Natural killer cell (primary cell): Measurements from ENCODE around the gene MEF2B. TPM values are rescaled to one million over a fixed set of nuclear protein-coding genes. Genes with fewer than 3 reads are reported as not detected.
A peak's percentile ranks its signal among the peaks of the same experiment; 100 is the strongest.

Experiments
- ATAC-seq, 3 donors: fragments of 150-1000 bp in 2 of 3; fragments of 200-7000 bp in 1 of 3; cut with Tn5 transposase; 1 replicate in 1 of 3; 2 replicates in 2 of 3; pipeline ENCODE4 v1.10.0; 2021; ENCODE audit warnings: mild to moderate bottlenecking in 2 of 3, moderate library complexity in 2 of 3
- DNase-seq, 2 donors: peaks; one replicate each; pipeline versions ENCODE4 v3.0.0 to v3.0.0-alpha.2; 2013 to 2021; ENCODE audit warnings: mixed read lengths in 1 of 2
- H3K27ac ChIP-seq: one replicate; pipeline ENCODE4 v1.5.1; 2013; ENCODE audit warnings: mild to moderate bottlenecking, low read length
- H3K27me3 ChIP-seq: one replicate; pipeline ENCODE4 v1.6.1; 2013; ENCODE audit warnings: low read length; ENCODE audit not compliant: control insufficient read depth, insufficient read depth
- H3K36me3 ChIP-seq: one replicate; pipeline ENCODE4 v1.6.1; 2013; ENCODE audit warnings: low read length; ENCODE audit not compliant: control insufficient read depth, insufficient read depth
- H3K4me1 ChIP-seq: one replicate; pipeline ENCODE4 v1.6.1; 2013; ENCODE audit warnings: low read length; ENCODE audit not compliant: control insufficient read depth, insufficient read depth
- H3K4me3 ChIP-seq: one replicate; pipeline ENCODE4 v1.5.1; 2013; ENCODE audit warnings: low read length
- H3K9me3 ChIP-seq: one replicate; pipeline ENCODE4 v1.6.1; 2013; ENCODE audit warnings: low read length; ENCODE audit not compliant: control insufficient read depth, insufficient read depth
- H3K27ac Mint-ChIP-seq, 2 donors: one replicate each; pipeline ENCODE4 v1.8.0; 2022; ENCODE audit warnings: mild to moderate bottlenecking in 2 of 2, mixed read lengths in 2 of 2, moderate library complexity in 1 of 2
- H3K27me3 Mint-ChIP-seq, 2 donors: one replicate each; pipeline ENCODE4 v1.8.0; 2022; ENCODE audit warnings: low read depth in 2 of 2, mixed read lengths in 2 of 2
- H3K36me3 Mint-ChIP-seq: one replicate; pipeline ENCODE4 v1.8.0; 2022; ENCODE audit warnings: mixed read lengths
- H3K4me1 Mint-ChIP-seq, 2 donors: one replicate each; pipeline ENCODE4 v1.8.0; 2022; ENCODE audit warnings: mixed read lengths in 2 of 2
- H3K4me3 Mint-ChIP-seq: one replicate; pipeline ENCODE4 v1.8.0; 2022; ENCODE audit warnings: mild to moderate bottlenecking, moderate library complexity, mixed read lengths
- H3K9me3 Mint-ChIP-seq, 2 donors: one replicate each; pipeline ENCODE4 v1.8.0; 2022; ENCODE audit warnings: mixed read lengths in 2 of 2
- CTCF ChIP-seq: fragments of 200-600 bp; IDR thresholded peaks from one replicate; pipeline ENCODE4 v1.8.0; 2022; ENCODE audit warnings: antibody characterized with exemption
- WGBS: methylation state at CpG from one replicate; pipeline ENCODE4 v1.1.7; 2013; ENCODE audit warnings: missing lambda C conversion rate; ENCODE audit not compliant: insufficient coverage; 5-methylcytosine and 5-hydroxymethylcytosine counted together
- intact Hi-C: fragments of 100-400 bp; cut with micrococcal nuclease; formaldehyde crosslinking; loops from one replicate; pipeline ENCODE4 v1.14.2; 2022
- total RNA-seq, 4 donors: library from RNA; stranded (reverse); fragments of 120-200 nt in 1 of 4; gene quantifications; one replicate each; pipeline versions ENCODE4 v1.2.3 to v1.2.4, GENCODE V29; 2013 to 2022

MEF2B gene
- 1 to 10 TPM; 4.7 to 7.0 (median 5.6) TPM for total RNA-seq
- total RNA-seq (2013) = 0.95 TPM

GRCh38 chr19:19170053-19170872, at the start of gene MEF2B:
Gene MEF2B (minus strand): TSS chr19:19170263. CDS start chr19:19150735, 19,528 bp downstream.
- Mint-ChIP-seq H3K36me3 (no peaks in the 10 kb centered on the region), H3K4me1 (peaks cover 15 to 16% of the 10 kb centered on the region in 2 donors), H3K27ac (peak within 1 kb of the TSS in 1 of 2 donors; percentile 69), H3K27me3 (peaks cover 0 to 4% of the 10 kb centered on the region in 2 donors), H3K9me3 (no peaks in the 10 kb centered on the region), H3K4me3 (peak within 1 kb of the TSS; percentile 71)
- no peaks in the 10 kb centered on the region for H3K36me3 ChIP-seq
- H3K27ac ChIP-seq = no peak within 1 kb of the TSS
- peaks cover 18% of the 10 kb centered on the region for H3K4me1 ChIP-seq
- DNase-seq = peak; percentile 56 to 84
- H3K4me3 ChIP-seq = no peak within 1 kb of the TSS
- WGBS = 18% methylated on average over 56 of the region's 56 CpGs
- intact Hi-C loops = no loop called here
- ATAC-seq = peak; percentile 78 to 93 (median 92)
- no peaks in the 10 kb centered on the region for H3K9me3 ChIP-seq
- TF ChIP-seq CTCF = no peak
- no peaks in the 10 kb centered on the region for H3K27me3 ChIP-seq

- H3K4me3 Mint-ChIP-seq = no peak overlapping the region
Measured at GRCh38 chr19:19218911-19219310, 48.8 kb upstream of the MEF2B start.

GRCh38 chr19:19217099-19217498, 47.0 kb upstream of the MEF2B start:
- no peaks in the 10 kb centered on the region for H3K9me3 ChIP-seq
- Mint-ChIP-seq H3K27ac (no peak overlapping the region), H3K4me1 (no peaks in the 10 kb centered on the region), H3K36me3 (no peaks in the 10 kb centered on the region), H3K4me3 (no peak overlapping the region), H3K27me3 (peaks cover 24 to 27% of the 10 kb centered on the region in 2 donors), H3K9me3 (no peaks in the 10 kb centered on the region)
- DNase-seq (no peak), ATAC-seq (no peak)
- H3K27me3 ChIP-seq = peaks cover 24% of the 10 kb centered on the region
- H3K4me1 ChIP-seq = no peaks in the 10 kb centered on the region
- no peaks in the 10 kb centered on the region for H3K36me3 ChIP-seq
- TF ChIP-seq CTCF = no peak
- 69% methylated on average over 4 of the region's 4 CpGs for WGBS
- no peak overlapping the region for H3K4me3 ChIP-seq
- no peak overlapping the region for H3K27ac ChIP-seq
- intact Hi-C loops = no loop called here

More at GRCh38 chr19:19218911-19219310, 48.8 kb upstream of the MEF2B start:
- no peak for ATAC-seq
- no peaks in the 10 kb centered on the region for H3K36me3 Mint-ChIP-seq
- 85% methylated on average over 21 of the region's 21 CpGs for WGBS
- no peak overlapping the region for H3K27ac Mint-ChIP-seq
- no peak for TF ChIP-seq CTCF
- Histone ChIP-seq H3K27ac (no peak overlapping the region), H3K27me3 (peaks cover 8% of the 10 kb centered on the region), H3K9me3 (no peaks in the 10 kb centered on the region), H3K4me3 (no peak overlapping the region), H3K4me1 (no peaks in the 10 kb centered on the region), H3K36me3 (no peaks in the 10 kb centered on the region)
- DNase-seq = no peak
- no peaks in the 10 kb centered on the region for H3K4me1 Mint-ChIP-seq
- intact Hi-C loops = no loop called here
- H3K9me3 Mint-ChIP-seq = no peaks in the 10 kb centered on the region
- peaks cover 14 to 15% of the 10 kb centered on the region in 2 donors for H3K27me3 Mint-ChIP-seq
